HCT116 (cell line): ENCODE results near the gene ETV5. TPM values are rescaled to one million over a fixed set of nuclear protein-coding genes. Genes with fewer than 3 reads are reported as not detected.

Experiments
- ATAC-seq: fragments of 200-7000 bp; cut with Tn5 transposase; 2 replicates; pipeline ENCODE4 v1.9.1; 2020; ENCODE audit warnings: mild to moderate bottlenecking, moderate library complexity
- BruUV-seq: library from RNA; stranded (reverse); fragments of 400-500 nt; replicated peaks from 2 replicates; lab custom pipeline; 2021; lab: Mats Ljungman, UMichigan
- CTCF ChIA-PET: fragments of 300-600 bp; sonication (Branson Sonifier 250); formaldehyde crosslinking; loops from one replicate; lab custom pipeline; 2021; ENCODE audit warnings: antibody characterized with exemption; lab: Charles Lee
- POLR2A ChIA-PET: fragments of 300-600, 350-600 bp; sonication (Branson Sonifier 250); formaldehyde crosslinking; loops from one replicate; lab custom pipeline; 2021; ENCODE audit warnings: antibody characterized with exemption; lab: Charles Lee
- RAD21 ChIA-PET, 2 experiments: fragments of 300-600 bp; sonication (Branson Sonifier 250); formaldehyde crosslinking; loops; one replicate each; lab custom pipeline; 2023; ENCODE audit warnings: low total read pairs in 2 of 2; ENCODE audit not compliant: uncharacterized antibody in 2 of 2, unreplicated experiment in 2 of 2, low non-redundant PET in 1 of 2; lab: Charles Lee
- DNase-seq: peaks from one replicate; pipeline ENCODE4 v3.0.0-alpha.2; 2010; ENCODE audit warnings: low read depth, low spot score
- H2AFZ ChIP-seq: fragments of 200-600 bp; shearing (Covaris generic), sonication (generic); 2 replicates; pipeline ENCODE4 v1.6.1; 2017; ENCODE audit warnings: low read depth, mixed run types, mixed read lengths, antibody characterized with exemption, low read length; ENCODE audit not compliant: poor library complexity, severe bottlenecking
- H3K27ac ChIP-seq: 2 replicates; pipeline ENCODE4 v1.5.1; 2012; ENCODE audit warnings: low read depth, low read length
- H3K27me3 ChIP-seq: fragments of 200-600 bp; sonication (generic); 2 replicates; pipeline ENCODE4 v1.6.1; 2016; ENCODE audit warnings: mixed run types, low read length, mixed read lengths; ENCODE audit not compliant: insufficient read depth
- H3K36me3 ChIP-seq, 2 experiments: fragments of 200-500 bp in 1 of 2; fragments of 200-600 bp in 1 of 2; sonication (Bioruptor generic) in 1 of 2; sonication (generic) in 1 of 2; 2 replicates each; pipeline versions ENCODE4 v1.5.1 to v1.6.1; 2014 to 2016; ENCODE audit warnings: low read length in 2 of 2, inconsistent platforms in 1 of 2, mixed read lengths in 1 of 2, mixed run types in 1 of 2; ENCODE audit not compliant: insufficient read depth in 2 of 2, control insufficient read depth in 1 of 2
- H3K4me1 ChIP-seq, 2 experiments: fragments of 200-600 bp in 1 of 2; sonication (generic) in 1 of 2; 2 replicates each; pipeline versions ENCODE4 v1.5.1 to v1.6.1; 2012 to 2017; ENCODE audit warnings: low read length in 2 of 2, inconsistent platforms in 1 of 2, mild to moderate bottlenecking in 1 of 2, mixed read lengths in 1 of 2, mixed run types in 1 of 2, moderate library complexity in 1 of 2; ENCODE audit not compliant: insufficient read depth in 2 of 2, control insufficient read depth in 1 of 2
- H3K4me2 ChIP-seq: fragments of 200-600 bp; sonication (generic); 2 replicates; pipeline ENCODE4 v1.6.1; 2017; ENCODE audit warnings: mixed run types, low read length, mixed read lengths
- H3K4me3 ChIP-seq, 2 experiments: fragments of 200-600 bp in 1 of 2; sonication (generic) in 1 of 2; replicated peaks in 1 of 2; 2 replicates each; pipeline ENCODE4 v1.5.1; 2011 to 2016; ENCODE audit warnings: low read length in 2 of 2, control low read depth in 1 of 2, low read depth in 1 of 2, mild to moderate bottlenecking in 1 of 2, mixed read lengths in 1 of 2, mixed run types in 1 of 2
- H3K79me2 ChIP-seq: fragments of 200-600 bp; sonication (generic); 2 replicates; pipeline ENCODE4 v1.6.1; 2017; ENCODE audit warnings: mild to moderate bottlenecking, mixed run types, low read length, moderate library complexity, mixed read lengths; ENCODE audit not compliant: insufficient read depth
- H3K9ac ChIP-seq: fragments of 200-600 bp; sonication (generic); 2 replicates; pipeline ENCODE4 v1.6.1; 2016; ENCODE audit warnings: low read length, mixed read lengths
- H3K9me2 ChIP-seq: fragments of 200-600 bp; sonication (generic), shearing (Covaris generic); 2 replicates; pipeline ENCODE4 v1.6.1; 2017; ENCODE audit warnings: mixed run types, mild to moderate bottlenecking, moderate library complexity; ENCODE audit not compliant: insufficient read depth
- H3K9me3 ChIP-seq, 2 experiments: fragments of 200-500 bp in 1 of 2; fragments of 200-600 bp in 1 of 2; sonication (Bioruptor generic) in 1 of 2; sonication (generic) in 1 of 2; 2 replicates each; pipeline ENCODE4 v1.6.1; 2014 to 2017; ENCODE audit warnings: low read length in 2 of 2, mixed read lengths in 2 of 2, inconsistent platforms in 1 of 2, low read depth in 1 of 2, mild to moderate bottlenecking in 1 of 2, mixed run types in 1 of 2, moderate library complexity in 1 of 2; ENCODE audit not compliant: control insufficient read depth in 1 of 2, insufficient read depth in 1 of 2
- H4K20me1 ChIP-seq: fragments of 200-600 bp; sonication (generic), shearing (Covaris generic); 2 replicates; pipeline ENCODE4 v1.6.1; 2017; ENCODE audit warnings: mixed run types, mild to moderate bottlenecking, moderate library complexity; ENCODE audit not compliant: insufficient read depth
- CBX3 ChIP-seq: IDR thresholded peaks from 2 replicates; pipeline ENCODE4 v1.6.1; 2012; ENCODE audit warnings: low read depth
- EGR1 ChIP-seq: IDR thresholded peaks from 2 replicates; pipeline ENCODE4 v1.6.1; 2012; ENCODE audit warnings: low read depth
- ELF1 ChIP-seq: IDR thresholded peaks from 2 replicates; pipeline ENCODE4 v1.6.1; 2012; ENCODE audit warnings: low read depth, borderline replicate concordance
- MAX ChIP-seq: IDR thresholded peaks from 2 replicates; pipeline ENCODE4 v1.6.1; 2012
- POLR2AphosphoS5 ChIP-seq: IDR thresholded peaks from 2 replicates; pipeline ENCODE4 v1.6.1; 2011; ENCODE audit warnings: mild to moderate bottlenecking, low read depth, low read length, moderate library complexity
- RAD21 ChIP-seq: IDR thresholded peaks from 2 replicates; pipeline ENCODE4 v1.6.1; 2012; ENCODE audit warnings: low read depth, mild to moderate bottlenecking
- intact Hi-C: fragments of 100-400 bp; cut with micrococcal nuclease; formaldehyde crosslinking; loops from 2 replicates; pipeline ENCODE4 v1.10.0; 2022
- total RNA-seq: library from RNA; stranded (reverse); gene quantifications from one replicate; pipeline ENCODE4 v1.2.1, GENCODE V29; 2021; ENCODE audit not compliant: unreplicated experiment
- TF ChIP-seq, protein P1 (sequence below): IDR thresholded peaks from 2 replicates; pipeline ENCODE4 v1.6.1; 2011; ENCODE audit warnings: mild to moderate bottlenecking, low read length, moderate library complexity; ENCODE audit not compliant: insufficient replicate concordance; ENCODE audit errors: extremely low read depth

ETV5 gene
- total RNA-seq, 1 experiment from 2014 or later, result 89.7 TPM

GRCh38 chr3:186118692-186119091 is 9.8 kb upstream of the ETV5 start:
- Histone ChIP-seq H3K79me2 (no peaks in the 10 kb centered on the region), H3K9me2 (no peaks in the 10 kb centered on the region), H3K27me3 (peaks cover 7% of the 10 kb centered on the region; the same call in 1 of the 2 replicates), H3K4me1 (peaks cover 0 to 5% of the 10 kb centered on the region in 2 experiments; a peak in 2 of 4 replicates)
- BruUV-seq, result no TSS peak
- intact Hi-C loops, result no loop called here
- TF ChIP-seq RAD21, result no peak
- no peak for TF ChIP-seq MAX
- TF ChIP-seq ELF1, result no peak
- no peak for TF ChIP-seq POLR2AphosphoS5
- TF ChIP-seq, all 23 proteins: peak for 0
- ChIA-PET POLR2A (no interaction called here), RAD21 (no interaction called here), CTCF (no interaction called here)
- H4K20me1 ChIP-seq, result no peaks in the 10 kb centered on the region
- H3K4me2 ChIP-seq, result no peak overlapping the region
- H3K27ac ChIP-seq, result no peak overlapping the region
- no peaks in the 10 kb centered on the region for H3K9me3 ChIP-seq
- H3K4me3 ChIP-seq, result no peak overlapping the region
- no peak for ATAC-seq
- H2AFZ ChIP-seq, result no peak overlapping the region
- no peaks in the 10 kb centered on the region for H3K36me3 ChIP-seq
- H3K9ac ChIP-seq, result no peak overlapping the region
- DNase-seq, result no peak

DNA sequence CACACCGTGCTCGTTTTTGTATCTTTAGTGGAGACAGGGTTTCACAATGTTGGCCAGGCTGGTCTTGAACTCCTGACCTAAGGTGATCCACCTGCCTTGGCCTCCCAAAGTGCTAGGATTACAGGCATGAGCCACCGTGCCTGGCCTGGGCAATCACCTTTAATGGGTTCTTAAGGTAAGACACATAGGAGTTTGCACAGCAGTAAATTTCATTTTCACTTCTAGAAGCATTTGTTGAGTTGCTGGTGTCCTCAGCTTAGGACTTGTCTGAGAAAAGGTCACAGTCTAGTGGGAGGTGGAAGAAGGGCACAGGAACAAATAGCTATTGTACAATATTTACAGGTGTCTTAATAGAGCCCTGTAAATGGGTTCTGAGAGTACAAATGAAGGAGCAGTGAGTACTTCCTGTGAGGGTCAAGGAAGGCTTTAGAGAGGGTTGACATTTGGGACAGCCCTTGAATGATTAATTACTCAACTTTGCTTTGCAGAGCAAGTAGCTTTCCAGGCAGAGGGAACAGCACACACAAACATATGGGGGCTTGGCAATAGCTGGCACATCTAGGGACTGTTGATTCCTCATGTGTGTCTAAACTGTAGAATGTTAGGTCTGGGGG is 8.7 kb upstream of the ETV5 start:
- no peaks in the 10 kb centered on the region for H4K20me1 ChIP-seq
- ATAC-seq, result no peak
- no peaks in the 10 kb centered on the region for H3K36me3 ChIP-seq
- no peak overlapping the region for H3K9ac ChIP-seq
- intact Hi-C loops, result no loop called here
- no peaks in the 10 kb centered on the region for H3K79me2 ChIP-seq
- H3K4me1 ChIP-seq, result peaks cover 0 to 7% of the 10 kb centered on the region in 2 experiments; a peak in 3 of 4 replicates
- H3K27me3 ChIP-seq, result peaks cover 7% of the 10 kb centered on the region; the same call in 1 of the 2 replicates
- no peaks in the 10 kb centered on the region for H3K9me3 ChIP-seq
- ChIA-PET RAD21 (no interaction called here), CTCF (no interaction called here), POLR2A (no interaction called here)
- no TSS peak for BruUV-seq
- H3K27ac ChIP-seq, result no peak overlapping the region
- no peak overlapping the region for H3K4me2 ChIP-seq
- no peak overlapping the region for H3K4me3 ChIP-seq
- H3K9me2 ChIP-seq, result no peaks in the 10 kb centered on the region
- DNase-seq, result no peak
- H2AFZ ChIP-seq, result no peak overlapping the region
- TF ChIP-seq, protein P1, sequence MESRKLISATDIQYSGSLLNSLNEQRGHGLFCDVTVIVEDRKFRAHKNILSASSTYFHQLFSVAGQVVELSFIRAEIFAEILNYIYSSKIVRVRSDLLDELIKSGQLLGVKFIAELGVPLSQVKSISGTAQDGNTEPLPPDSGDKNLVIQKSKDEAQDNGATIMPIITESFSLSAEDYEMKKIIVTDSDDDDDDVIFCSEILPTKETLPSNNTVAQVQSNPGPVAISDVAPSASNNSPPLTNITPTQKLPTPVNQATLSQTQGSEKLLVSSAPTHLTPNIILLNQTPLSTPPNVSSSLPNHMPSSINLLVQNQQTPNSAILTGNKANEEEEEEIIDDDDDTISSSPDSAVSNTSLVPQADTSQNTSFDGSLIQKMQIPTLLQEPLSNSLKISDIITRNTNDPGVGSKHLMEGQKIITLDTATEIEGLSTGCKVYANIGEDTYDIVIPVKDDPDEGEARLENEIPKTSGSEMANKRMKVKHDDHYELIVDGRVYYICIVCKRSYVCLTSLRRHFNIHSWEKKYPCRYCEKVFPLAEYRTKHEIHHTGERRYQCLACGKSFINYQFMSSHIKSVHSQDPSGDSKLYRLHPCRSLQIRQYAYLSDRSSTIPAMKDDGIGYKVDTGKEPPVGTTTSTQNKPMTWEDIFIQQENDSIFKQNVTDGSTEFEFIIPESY, result no peak
- TF ChIP-seq MAX (no peak), CBX3 (no peak), EGR1 (no peak)
